NCI-H1417 (cell line): Measurements from ENCODE around the gene FOXL2NB.
"Not testable (repeated sequence)": the region's sequence is repeated elsewhere in the genome, so short reads cannot be mapped to it uniquely, and the experiment has no call there.

Experiments used
- DNase-seq, 3 experiments: peaks; one replicate each; lab custom pipeline; 2025; lab: John Stamatoyannopoulos, UW

FOXL2NB gene

DNA sequence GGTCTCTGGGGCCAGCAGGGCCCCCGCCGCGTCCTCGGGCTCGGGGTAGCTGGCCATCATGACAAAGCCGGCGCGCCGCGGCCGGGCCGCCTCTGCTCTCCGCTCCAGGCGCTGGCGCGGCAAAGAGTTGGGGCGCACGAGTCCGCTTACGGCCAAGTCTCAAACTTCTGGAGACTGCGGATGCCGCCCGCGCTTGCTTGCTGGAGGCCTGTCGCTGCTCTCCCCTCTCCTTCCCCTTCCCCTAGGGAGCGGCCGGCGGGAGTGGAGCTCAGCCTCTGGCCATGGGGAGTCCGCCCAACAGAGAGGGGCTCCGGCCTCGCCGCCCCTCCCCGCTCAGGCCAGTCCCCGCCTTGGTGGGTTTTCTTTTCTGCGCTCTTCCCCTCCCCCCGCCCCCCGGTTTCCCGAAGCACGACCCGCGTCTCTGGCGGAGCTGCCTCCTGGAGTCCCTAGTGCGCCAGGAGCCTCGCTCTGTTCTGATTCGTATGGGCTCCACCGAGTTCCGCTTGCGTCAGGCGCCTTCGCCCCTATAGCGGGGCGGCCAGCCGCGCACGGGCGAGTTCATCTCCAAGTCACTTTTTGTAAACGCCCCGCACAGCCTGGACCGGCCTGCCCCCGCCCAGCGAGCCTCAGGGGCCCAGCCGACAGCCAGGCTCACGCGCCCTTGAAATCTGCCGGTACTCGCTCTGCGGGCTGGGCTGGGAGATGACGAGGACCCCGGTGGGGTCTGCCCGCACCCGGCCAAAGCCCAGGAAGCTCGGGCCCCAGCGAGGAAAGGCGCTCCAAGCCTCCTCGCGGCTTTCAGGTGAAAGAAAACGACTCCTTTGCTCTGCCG, at the start of gene FOXL2NB, which contains the start of gene FOXL2:
FOXL2NB (plus strand) TSS at position 555 of the 832 bp plus-strand sequence; CDS start at position 703, 148 bp downstream.
FOXL2 (minus strand) TSS at position 475 of the 832 bp plus-strand sequence; CDS start at position 60, 415 bp downstream.
- DNase-seq, result peak in 2 of 3 experiments; percentile 49 to 55

DNA sequence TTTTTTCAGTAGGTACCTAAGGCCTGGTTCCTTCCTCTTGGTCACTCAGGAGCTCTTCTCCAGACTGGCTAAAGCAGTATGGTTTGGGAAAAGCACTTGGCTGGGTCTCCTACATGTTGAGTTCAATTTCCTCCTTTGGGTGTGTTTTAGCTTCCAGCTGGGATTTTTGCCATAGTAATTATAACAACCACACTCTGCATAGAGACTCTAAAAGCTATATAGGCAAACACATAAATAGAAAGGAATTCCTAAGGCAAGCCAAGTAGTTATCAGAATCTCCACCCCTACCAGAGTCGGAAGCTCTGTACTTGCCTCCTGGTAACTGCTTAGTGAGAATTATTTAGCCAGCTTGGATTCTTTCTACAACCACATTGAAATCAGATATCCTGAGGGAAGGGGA, 48.7 kb upstream of the FOXL2NB start:
- no peak for DNase-seq

GRCh38 chr3:138898708-138899107, 48.3 kb upstream of the FOXL2NB start:
- DNase-seq, result no peak

GRCh38 chr3:138899351-138899991, 47.5 kb upstream of the FOXL2NB start:
- DNase-seq, result no peak

DNA sequence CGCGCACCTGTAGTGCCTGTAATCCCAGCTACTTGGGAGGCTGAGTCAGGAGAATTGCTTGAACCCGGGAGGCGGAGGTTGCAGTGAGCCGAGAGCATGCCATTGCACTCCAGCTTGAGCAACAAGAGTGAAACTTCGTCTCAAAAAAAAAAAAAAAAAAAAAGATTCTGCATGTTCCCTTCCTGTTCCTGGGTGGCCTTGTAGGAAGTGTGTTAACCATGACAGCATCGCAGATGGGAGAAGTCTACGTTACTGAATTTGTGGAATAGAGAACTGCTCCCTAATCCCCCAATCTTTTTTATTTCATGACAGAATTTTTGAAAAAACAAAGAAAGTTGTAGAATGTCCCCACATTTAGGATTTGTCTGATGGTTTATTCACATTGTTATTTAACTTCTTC, 45.5 kb upstream of the FOXL2NB start:
- DNase-seq, result no peak

DNA sequence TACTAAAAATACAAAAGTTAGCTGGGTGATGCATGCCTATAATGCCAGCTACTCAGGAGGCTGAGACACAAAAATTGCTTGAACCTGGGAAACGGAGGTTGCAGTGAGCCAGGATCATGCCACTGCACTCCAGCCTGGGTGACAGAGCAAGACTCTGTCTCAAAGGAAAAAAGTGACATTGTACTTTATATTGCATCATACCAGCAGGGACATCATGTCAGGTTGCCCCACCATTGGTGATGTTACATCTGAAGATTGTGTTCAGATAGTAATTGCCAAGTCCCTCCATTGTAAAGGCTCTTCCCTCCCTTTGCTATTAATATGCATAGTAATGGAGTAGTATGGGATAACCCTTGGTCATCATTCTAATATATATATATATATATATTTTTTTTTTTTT, 44.8 kb upstream of the FOXL2NB start:
- no peak for DNase-seq

- DNase-seq, result no peak
These were observed 39.5 kb upstream of the FOXL2NB start for GRCh38 chr3:138907539-138907938.

DNA sequence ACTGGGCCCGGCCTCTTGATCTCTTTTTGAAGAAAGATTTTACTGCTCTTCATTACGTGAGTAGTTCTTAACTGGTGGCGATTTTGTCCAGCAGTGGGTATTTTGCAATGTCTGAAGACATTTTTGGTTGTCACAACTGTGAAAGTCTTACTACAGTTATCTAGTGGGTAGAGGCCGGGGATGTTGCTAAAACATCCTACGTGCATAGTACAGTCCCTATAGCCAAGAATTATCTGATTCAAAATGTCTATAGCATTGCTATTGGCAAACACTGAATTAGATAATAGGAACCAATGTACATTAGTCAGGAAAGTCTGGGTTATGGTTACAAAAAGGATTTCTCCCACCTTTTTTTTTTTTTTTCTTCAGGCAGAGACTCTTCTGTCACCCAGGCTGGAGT, 38.2 kb upstream of the FOXL2NB start:
- DNase-seq, result no peak

DNA sequence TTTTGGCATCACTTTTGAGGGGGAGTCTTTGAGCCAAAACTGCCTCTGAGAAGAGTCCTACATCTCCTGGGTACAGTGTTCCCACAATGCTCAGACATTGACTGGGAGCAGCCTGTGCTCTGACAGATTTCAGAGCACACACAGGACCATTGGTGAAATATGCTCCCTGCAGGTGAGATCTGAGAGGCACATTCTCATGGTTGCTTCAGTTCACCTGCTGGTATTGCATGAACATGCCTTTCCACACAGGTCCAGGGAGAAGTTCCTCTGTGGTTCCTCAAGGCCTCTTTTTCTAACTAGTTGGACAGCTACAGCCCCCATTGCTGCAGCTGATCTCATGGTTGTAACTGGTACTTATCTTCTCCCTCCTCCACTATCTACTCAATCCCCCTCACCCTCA, 37.1 kb upstream of the FOXL2NB start:
- no peak for DNase-seq

GRCh38 chr3:138911621-138912020, 35.4 kb upstream of the FOXL2NB start:
- DNase-seq, result no peak

DNA sequence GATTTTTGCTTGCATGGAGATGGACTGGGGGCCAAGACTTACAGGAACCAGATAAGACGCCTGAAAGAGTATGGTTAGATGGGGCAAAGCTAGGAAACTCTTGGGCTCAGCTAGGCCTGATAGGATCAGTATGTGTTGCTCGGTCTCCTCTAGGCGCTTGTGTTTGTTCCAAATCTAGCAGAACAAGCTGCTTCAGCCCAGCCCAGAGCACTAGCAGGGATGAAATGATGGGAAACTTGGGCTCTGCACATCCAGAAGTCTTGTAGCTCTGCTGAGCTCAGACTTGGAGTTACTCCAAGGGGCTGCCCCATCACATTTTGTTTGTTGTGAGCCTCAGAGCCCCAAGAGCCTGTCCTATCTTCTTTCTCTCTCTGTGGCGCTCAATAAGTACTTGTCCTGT, 34.8 kb upstream of the FOXL2NB start:
- no peak for DNase-seq

DNA sequence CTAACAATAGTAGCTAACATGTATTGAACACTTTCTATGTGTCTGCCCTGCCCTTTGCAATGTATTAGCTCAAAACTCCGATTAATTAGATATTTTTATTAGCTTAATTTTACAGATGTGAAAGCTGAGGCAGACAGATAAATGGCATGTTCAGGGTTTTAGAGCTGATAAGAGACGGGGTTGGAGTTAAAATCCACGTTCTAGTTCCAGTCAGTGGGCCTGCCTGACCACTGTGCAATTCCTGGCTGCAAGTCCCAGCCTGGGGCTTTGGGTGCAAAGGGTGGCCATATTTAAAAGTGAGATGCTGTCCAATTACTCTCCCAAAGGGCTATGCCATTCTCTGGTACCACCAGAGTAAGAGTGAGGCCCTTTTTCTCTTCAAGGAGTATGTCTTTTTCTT, 33.3 kb upstream of the FOXL2NB start:
- no peak for DNase-seq

GRCh38 chr3:138914870-138915502, 32.0 kb upstream of the FOXL2NB start:
- DNase-seq, result no peak

DNA sequence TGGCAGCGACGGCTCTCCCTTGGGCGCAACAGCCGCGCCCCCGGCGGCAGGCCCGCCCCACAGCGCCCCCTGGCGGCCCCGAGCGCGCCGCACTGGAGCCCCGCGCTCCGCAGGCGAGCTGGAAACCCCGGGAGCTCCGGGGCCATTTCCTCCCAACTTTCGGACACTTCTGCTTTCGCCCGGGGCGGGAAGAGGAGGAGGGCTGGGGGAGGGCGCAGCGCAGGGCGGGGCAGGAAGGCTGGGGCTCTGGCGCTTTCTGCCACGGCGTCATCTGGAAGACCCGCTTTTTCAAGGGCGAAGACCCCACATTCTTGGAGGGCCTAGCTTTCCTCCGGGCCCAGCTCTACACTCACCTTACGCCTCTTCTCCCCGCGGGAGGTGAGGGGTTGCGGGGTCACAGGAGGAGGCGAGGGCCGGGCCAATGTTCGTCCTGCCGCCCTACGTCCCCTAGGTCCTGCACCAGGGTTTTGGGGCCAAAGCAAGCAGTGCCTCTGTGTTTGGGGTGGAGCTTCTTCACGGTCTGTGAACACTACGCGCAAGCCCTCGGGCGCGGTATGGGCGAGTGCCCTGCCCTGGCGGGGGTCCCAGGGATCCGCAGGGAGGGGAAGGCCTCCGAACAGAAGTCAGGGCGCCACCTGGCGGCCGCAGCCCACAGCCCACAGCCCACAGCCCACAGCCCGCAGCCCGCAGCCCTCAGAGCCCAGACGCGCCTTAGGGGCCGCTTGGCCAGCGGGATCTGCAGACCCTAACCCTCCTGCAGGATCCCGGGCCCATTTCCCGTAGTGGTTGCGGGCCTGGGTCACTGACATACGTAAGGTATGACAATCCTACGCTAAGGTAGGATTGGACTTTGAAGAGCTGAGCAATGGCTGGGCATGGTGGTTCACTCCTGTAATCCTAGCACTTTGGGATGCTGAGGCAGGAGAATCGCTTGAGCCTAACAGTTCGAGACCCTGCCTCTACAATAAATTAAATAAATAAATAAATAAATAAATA, 31.2 kb upstream of the FOXL2NB start:
- peak; percentile 72 to 89 (median 86) for DNase-seq

- no peak for DNase-seq
These were observed 30.2 kb upstream of the FOXL2NB start for GRCh38 chr3:138916824-138917223.

- DNase-seq, result no peak
These were observed 27.7 kb upstream of the FOXL2NB start for GRCh38 chr3:138919325-138919724.

- DNase-seq, result no peak
These were observed 25.4 kb upstream of the FOXL2NB start for GRCh38 chr3:138921316-138922292.

DNA sequence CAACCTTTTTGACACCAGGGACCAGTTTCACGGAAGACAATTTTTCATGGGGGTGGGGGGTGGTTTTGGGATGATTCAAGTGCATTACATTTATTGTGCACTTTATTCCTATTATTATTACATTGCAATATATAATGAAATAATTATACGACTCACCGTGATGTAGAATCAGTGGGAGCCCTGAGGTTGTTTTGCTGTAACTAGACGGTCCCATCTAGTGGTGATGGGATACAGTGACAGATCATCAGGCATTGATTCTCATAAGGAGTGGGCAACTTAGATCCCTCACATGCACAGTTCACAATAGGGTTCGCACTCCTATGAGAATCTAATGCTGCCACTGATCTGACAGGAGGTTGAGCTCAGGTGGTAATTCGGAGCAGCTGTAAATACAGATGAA, 24.6 kb upstream of the FOXL2NB start:
- DNase-seq, result not testable (repeated sequence)

GRCh38 chr3:138923531-138923994, 23.5 kb upstream of the FOXL2NB start:
- peak; percentile 68 to 86 (median 72) for DNase-seq

- DNase-seq, result no peak
These were observed 18.2 kb upstream of the FOXL2NB start for GRCh38 chr3:138928727-138929372.
